22Rv1 (cell line): ENCODE measurements around the gene CDS1.

Experiments used
- H3K27ac ChIP-seq: fragments of 450-650 bp; 2 replicates; pipeline ENCODE4 v1.5.1; 2017
- ZFX ChIP-seq: fragments of 450-650 bp; IDR thresholded peaks from 2 replicates; pipeline ENCODE4 v1.6.1; 2017; ENCODE audit warnings: antibody characterized with exemption, borderline replicate concordance
- TF ChIP-seq, protein P1 (sequence below): fragments of 450-650 bp; IDR thresholded peaks from 2 replicates; pipeline ENCODE4 v1.5.1; 2017; ENCODE audit warnings: mild to moderate bottlenecking

CDS1 gene

GRCh38 chr4:84683064-84683850 lies 100.3 kb downstream of the CDS1 start:
- no peak for TF ChIP-seq ZFX
- TF ChIP-seq, protein P1, sequence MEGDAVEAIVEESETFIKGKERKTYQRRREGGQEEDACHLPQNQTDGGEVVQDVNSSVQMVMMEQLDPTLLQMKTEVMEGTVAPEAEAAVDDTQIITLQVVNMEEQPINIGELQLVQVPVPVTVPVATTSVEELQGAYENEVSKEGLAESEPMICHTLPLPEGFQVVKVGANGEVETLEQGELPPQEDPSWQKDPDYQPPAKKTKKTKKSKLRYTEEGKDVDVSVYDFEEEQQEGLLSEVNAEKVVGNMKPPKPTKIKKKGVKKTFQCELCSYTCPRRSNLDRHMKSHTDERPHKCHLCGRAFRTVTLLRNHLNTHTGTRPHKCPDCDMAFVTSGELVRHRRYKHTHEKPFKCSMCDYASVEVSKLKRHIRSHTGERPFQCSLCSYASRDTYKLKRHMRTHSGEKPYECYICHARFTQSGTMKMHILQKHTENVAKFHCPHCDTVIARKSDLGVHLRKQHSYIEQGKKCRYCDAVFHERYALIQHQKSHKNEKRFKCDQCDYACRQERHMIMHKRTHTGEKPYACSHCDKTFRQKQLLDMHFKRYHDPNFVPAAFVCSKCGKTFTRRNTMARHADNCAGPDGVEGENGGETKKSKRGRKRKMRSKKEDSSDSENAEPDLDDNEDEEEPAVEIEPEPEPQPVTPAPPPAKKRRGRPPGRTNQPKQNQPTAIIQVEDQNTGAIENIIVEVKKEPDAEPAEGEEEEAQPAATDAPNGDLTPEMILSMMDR, result no peak
- no peak overlapping the region for H3K27ac ChIP-seq

- no peak overlapping the region for H3K27ac ChIP-seq
- TF ChIP-seq, protein P1, result no peak
- no peak for TF ChIP-seq ZFX
These were observed 101.4 kb downstream of the CDS1 start for GRCh38 chr4:84684361-84684760.

DNA sequence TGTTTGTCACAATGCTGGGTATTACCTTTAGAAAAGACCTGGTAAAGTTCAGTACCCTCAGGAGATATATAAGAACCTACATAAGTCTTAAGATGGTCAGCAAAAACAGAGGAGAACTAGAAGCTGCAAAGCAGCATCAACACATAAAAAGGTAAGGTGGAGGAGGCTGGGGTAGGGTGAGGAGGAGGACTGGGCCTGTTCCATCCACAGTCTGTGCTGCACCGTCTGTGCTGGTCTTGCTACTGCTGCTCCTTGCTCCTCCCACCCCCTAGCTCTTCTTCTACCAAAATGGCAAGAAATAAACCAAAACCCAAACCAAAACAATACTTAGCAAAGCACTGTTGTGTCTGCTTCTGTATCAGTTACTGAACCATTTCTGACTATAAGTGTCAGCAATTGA lies 102.2 kb downstream of the CDS1 start:
- TF ChIP-seq, protein P1, result no peak
- no peak for TF ChIP-seq ZFX
- H3K27ac ChIP-seq, result no peak overlapping the region

DNA sequence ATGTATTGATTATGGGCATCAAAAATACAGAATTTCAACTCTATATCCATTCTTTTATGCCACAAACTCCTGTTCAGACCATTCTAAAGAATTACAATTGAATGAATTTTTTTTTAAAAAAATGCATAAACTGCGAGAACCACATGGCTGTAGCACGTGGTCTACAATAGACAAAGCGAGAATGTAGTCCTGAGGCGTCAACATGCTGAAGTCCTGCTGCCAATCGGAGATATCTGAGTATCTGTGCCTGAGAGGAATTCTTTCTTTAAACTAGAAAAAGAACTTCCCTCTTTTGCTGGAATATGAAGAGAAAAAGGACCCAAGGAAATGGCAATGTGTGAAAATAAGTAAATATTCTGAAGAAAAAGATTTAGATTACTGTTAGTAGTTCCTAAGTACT lies 105.7 kb downstream of the CDS1 start:
- no peak overlapping the region for H3K27ac ChIP-seq
- TF ChIP-seq, protein P1, result no peak
- no peak for TF ChIP-seq ZFX

GRCh38 chr4:84689197-84689596 lies 106.3 kb downstream of the CDS1 start:
- H3K27ac ChIP-seq, result no peak overlapping the region
- TF ChIP-seq, protein P1, result no peak
- no peak for TF ChIP-seq ZFX

DNA sequence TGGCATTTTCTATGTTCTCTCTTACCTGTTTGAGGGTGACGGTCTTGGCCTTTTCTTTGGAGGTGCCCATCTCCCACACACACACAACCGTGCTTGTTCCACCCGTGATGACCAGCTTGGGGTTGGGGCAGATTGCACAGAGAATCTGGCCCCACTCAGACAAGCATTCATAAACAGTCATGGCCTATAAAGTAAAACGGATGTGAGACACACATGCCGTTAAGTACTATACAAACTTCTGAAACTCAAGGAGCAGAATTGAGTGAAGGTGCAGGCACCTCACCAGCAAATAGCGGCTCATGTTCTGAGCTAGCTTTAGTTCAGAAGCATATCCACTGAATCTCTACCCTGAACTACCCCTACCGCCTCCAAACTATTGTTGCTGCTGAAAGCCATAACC lies 107.6 kb downstream of the CDS1 start:
- no peak overlapping the region for H3K27ac ChIP-seq
- TF ChIP-seq, protein P1, result no peak
- no peak for TF ChIP-seq ZFX

GRCh38 chr4:84691170-84691691 lies 108.3 kb downstream of the CDS1 start:
- no peak overlapping the region for H3K27ac ChIP-seq
- TF ChIP-seq, protein P1, result no peak
- no peak for TF ChIP-seq ZFX
